HepG2 (cell line): ENCODE results near the gene CFAP69. TPM values are rescaled to one million over a fixed set of nuclear protein-coding genes. Genes with fewer than 3 reads are reported as not detected.

Experiments used
- DMAP1 ChIP-seq: IDR thresholded peaks from 2 replicates; pipeline ENCODE4 v1.6.1; 2016
- HDAC6 ChIP-seq: fragments of 200-600 bp; sonication (generic); IDR thresholded peaks from 2 replicates; pipeline ENCODE4 v1.7.0; 2017; ENCODE audit warnings: mild to moderate bottlenecking, antibody characterized with exemption, low read length, low read depth
- HNF4A ChIP-seq: sonication (generic); formaldehyde crosslinking; IDR thresholded peaks from 2 replicates; pipeline ENCODE4 v1.4.0; 2020; ENCODE audit warnings: missing genetic modification reagents
- KAT7 ChIP-seq: IDR thresholded peaks from 2 replicates; pipeline ENCODE4 v1.6.1; 2018; ENCODE audit warnings: borderline replicate concordance, missing compliant biosample characterization
- KLF15 ChIP-seq: sonication (generic); formaldehyde crosslinking; IDR thresholded peaks from 2 replicates; pipeline ENCODE4 v1.8.1; 2023; ENCODE audit warnings: borderline replicate concordance, mild to moderate bottlenecking, inconsistent platforms, missing genetic modification reagents, mixed read lengths
- MIXL1 ChIP-seq: IDR thresholded peaks from 2 replicates; pipeline ENCODE4 v1.6.1; 2016
- PCBP1 ChIP-seq: fragments of 200-400 bp; formaldehyde crosslinking; IDR thresholded peaks from 2 replicates; pipeline ENCODE4 v1.6.1; 2017; ENCODE audit warnings: mild to moderate bottlenecking, low read depth, low read length, borderline replicate concordance
- PHB2 ChIP-seq: fragments of 450-650 bp; IDR thresholded peaks from 2 replicates; pipeline ENCODE4 v1.6.1; 2018; ENCODE audit not compliant: partially characterized antibody
- PHF21A ChIP-seq: sonication (generic); formaldehyde crosslinking; IDR thresholded peaks from 2 replicates; pipeline ENCODE4 v1.5.0; 2020; ENCODE audit warnings: mild to moderate bottlenecking, missing genetic modification reagents
- RFXAP ChIP-seq: sonication (generic); formaldehyde crosslinking; IDR thresholded peaks from 2 replicates; pipeline ENCODE4 v1.4.0; 2020; ENCODE audit warnings: missing genetic modification reagents, borderline replicate concordance
- SIX4 ChIP-seq: sonication (generic); formaldehyde crosslinking; IDR thresholded peaks from 2 replicates; pipeline ENCODE4 v1.4.0; 2020; ENCODE audit warnings: missing genetic modification reagents
- SOX5 ChIP-seq: IDR thresholded peaks from 2 replicates; pipeline ENCODE4 v1.6.1; 2016; ENCODE audit warnings: borderline replicate concordance
- TAF1 ChIP-seq: sonication (generic); formaldehyde crosslinking; IDR thresholded peaks from 2 replicates; pipeline ENCODE4 v1.4.0; 2020; ENCODE audit warnings: missing genetic modification reagents
- ZNF530 ChIP-seq: sonication (generic); formaldehyde crosslinking; IDR thresholded peaks from 2 replicates; pipeline ENCODE4 v1.5.0; 2020; ENCODE audit warnings: low read depth, mild to moderate bottlenecking, missing genetic modification reagents
- ZNF891 ChIP-seq: sonication (generic); formaldehyde crosslinking; IDR thresholded peaks from 2 replicates; pipeline ENCODE4 v1.5.0; 2020; ENCODE audit warnings: mild to moderate bottlenecking, missing genetic modification reagents
- polyA plus RNA-seq, 8 experiments: library from polyadenylated mRNA; depleted of rRNA in 3 of 8; stranded (reverse) in 7 of 8; unstranded in 1 of 8; fragments of >200 nt; fragmentation: Illumina TruSeq in 4 of 8; extraction: Trizol in 4 of 8; gene quantifications; 2 replicates each; pipeline versions ENCODE4 v1.2.1 to v1.2.3, GENCODE V29; 2011 to 2016; ENCODE audit warnings: low read depth in 4 of 8, missing spikeins in 1 of 8, mixed read lengths in 1 of 8; ENCODE audit not compliant: insufficient read depth in 1 of 8
- total RNA-seq, 5 experiments: library from RNA; depleted of rRNA; stranded (reverse); fragments of >200 nt; fragmentation: Illumina TruSeq; extraction: Trizol; gene quantifications; 2 replicates each; pipeline ENCODE4 v1.2.3, GENCODE V29; 2016; ENCODE audit warnings: low read depth in 1 of 5
- TF ChIP-seq, protein P1 (sequence below): sonication (generic); formaldehyde crosslinking; IDR thresholded peaks from one replicate; pipeline ENCODE4 v1.5.1; 2020; ENCODE audit warnings: mild to moderate bottlenecking, missing genetic modification reagents; ENCODE audit errors: not compliant biosample characterization
- TF ChIP-seq, protein P2 (sequence below): IDR thresholded peaks from 2 replicates; pipeline ENCODE4 v1.6.1; 2016; ENCODE audit warnings: mild to moderate bottlenecking
- TF ChIP-seq, protein P3 (sequence below): sonication (generic); formaldehyde crosslinking; IDR thresholded peaks from 2 replicates; pipeline ENCODE4 v1.4.0; 2020; ENCODE audit warnings: missing genetic modification reagents

Gene CFAP69
- total and polyA plus RNA-seq, 2 of the 13 experiments (the other 11 are each of a cell fraction or from before 2014, with no cell fraction given), result 2.2 to 4.0 TPM

DNA sequence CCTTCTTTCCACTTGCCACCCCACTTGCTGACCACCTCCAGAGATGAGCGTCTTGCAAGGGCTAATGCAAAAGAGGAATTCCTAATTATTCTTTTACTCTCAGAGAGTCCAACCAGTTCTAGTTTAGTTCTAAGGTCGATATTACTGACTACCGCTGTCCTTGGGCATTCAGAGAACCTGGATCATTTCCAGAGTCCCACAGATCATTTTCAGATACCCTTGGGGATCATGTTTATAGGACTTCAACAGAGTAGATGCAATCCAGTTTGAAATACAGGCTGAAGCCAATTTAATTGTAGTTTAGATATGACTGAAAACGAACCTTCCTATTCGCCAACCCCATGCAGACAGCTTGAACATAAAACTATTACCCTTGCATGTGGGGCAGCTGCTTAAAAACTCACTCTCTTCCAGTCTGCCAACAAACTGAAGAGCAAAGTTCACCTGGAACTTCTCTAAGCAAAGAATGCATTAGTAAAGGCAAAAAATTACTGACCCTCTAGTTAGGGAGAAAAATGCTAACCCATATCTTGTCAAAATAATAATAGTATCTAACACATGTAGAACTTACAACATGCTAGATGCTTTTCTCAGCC is 22.4 kb downstream of the CFAP69 start (continued):
- TF ChIP-seq, protein P1, sequence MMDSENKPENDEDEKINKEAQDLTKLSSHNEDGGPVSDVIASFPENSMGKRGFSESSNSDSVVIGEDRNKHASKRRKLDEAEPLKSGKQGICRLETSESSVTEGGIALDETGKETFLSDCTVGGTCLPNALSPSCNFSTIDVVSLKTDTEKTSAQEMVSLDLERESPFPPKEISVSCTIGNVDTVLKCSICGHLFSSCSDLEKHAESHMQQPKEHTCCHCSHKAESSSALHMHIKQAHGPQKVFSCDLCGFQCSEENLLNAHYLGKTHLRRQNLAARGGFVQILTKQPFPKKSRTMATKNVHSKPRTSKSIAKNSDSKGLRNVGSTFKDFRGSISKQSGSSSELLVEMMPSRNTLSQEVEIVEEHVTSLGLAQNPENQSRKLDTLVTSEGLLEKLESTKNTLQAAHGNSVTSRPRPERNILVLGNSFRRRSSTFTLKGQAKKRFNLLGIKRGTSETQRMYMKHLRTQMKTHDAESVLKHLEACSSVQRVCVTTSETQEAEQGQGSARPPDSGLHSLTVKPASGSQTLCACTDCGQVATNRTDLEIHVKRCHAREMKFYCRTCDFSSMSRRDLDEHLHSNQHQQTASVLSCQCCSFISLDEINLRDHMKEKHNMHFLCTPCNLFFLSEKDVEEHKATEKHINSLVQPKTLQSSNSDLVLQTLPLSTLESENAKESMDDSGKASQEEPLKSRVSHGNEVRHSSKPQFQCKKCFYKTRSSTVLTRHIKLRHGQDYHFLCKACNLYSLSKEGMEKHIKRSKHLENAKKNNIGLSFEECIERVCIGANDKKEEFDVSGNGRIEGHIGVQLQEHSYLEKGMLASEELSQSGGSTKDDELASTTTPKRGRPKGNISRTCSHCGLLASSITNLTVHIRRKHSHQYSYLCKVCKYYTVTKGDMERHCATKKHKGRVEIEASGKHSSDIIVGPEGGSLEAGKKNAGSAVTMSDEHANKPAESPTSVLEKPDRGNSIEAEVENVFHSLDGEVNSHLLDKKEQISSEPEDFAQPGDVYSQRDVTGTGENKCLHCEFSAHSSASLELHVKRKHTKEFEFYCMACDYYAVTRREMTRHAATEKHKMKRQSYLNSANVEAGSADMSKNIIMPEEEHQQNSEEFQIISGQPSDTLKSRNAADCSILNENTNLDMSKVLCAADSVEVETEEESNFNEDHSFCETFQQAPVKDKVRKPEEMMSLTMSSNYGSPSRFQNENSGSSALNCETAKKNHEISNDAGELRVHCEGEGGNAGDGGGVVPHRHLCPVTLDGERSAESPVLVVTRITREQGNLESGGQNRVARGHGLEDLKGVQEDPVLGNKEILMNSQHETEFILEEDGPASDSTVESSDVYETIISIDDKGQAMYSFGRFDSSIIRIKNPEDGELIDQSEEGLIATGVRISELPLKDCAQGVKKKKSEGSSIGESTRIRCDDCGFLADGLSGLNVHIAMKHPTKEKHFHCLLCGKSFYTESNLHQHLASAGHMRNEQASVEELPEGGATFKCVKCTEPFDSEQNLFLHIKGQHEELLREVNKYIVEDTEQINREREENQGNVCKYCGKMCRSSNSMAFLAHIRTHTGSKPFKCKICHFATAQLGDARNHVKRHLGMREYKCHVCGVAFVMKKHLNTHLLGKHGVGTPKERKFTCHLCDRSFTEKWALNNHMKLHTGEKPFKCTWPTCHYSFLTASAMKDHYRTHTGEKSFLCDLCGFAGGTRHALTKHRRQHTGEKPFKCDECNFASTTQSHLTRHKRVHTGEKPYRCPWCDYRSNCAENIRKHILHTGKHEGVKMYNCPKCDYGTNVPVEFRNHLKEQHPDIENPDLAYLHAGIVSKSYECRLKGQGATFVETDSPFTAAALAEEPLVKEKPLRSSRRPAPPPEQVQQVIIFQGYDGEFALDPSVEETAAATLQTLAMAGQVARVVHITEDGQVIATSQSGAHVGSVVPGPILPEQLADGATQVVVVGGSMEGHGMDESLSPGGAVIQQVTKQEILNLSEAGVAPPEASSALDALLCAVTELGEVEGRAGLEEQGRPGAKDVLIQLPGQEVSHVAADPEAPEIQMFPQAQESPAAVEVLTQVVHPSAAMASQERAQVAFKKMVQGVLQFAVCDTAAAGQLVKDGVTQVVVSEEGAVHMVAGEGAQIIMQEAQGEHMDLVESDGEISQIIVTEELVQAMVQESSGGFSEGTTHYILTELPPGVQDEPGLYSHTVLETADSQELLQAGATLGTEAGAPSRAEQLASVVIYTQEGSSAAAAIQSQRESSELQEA, result no peak
- TF ChIP-seq, protein P2, sequence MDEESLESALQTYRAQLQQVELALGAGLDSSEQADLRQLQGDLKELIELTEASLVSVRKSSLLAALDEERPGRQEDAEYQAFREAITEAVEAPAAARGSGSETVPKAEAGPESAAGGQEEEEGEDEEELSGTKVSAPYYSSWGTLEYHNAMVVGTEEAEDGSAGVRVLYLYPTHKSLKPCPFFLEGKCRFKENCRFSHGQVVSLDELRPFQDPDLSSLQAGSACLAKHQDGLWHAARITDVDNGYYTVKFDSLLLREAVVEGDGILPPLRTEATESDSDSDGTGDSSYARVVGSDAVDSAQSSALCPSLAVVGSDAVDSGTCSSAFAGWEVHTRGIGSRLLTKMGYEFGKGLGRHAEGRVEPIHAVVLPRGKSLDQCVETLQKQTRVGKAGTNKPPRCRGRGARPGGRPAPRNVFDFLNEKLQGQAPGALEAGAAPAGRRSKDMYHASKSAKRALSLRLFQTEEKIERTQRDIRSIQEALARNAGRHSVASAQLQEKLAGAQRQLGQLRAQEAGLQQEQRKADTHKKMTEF (CRISPR knock-in tag), result 0 out of 2 replicates have a peak, but pooled peaks have one; percentile 14
- no peak for TF ChIP-seq RFXAP (CRISPR knock-in tag)
- no peak for TF ChIP-seq HDAC6
- no peak for TF ChIP-seq PHB2
- no peak for TF ChIP-seq ZNF530 (CRISPR knock-in tag)
- TF ChIP-seq KLF15, result no peak
- no peak for TF ChIP-seq PCBP1
- TF ChIP-seq TAF1, result no peak
- peak; percentile 25; the same call in 1 of the 2 replicates for TF ChIP-seq PHF21A (CRISPR knock-in tag)
- peak; percentile 54; the same call in 1 of the 2 replicates for TF ChIP-seq DMAP1 (CRISPR knock-in tag)
- no peak for TF ChIP-seq ZNF891 (CRISPR knock-in tag)
- TF ChIP-seq SIX4, result no peak
- peak; percentile 80 for TF ChIP-seq HNF4A
- TF ChIP-seq, protein P3, sequence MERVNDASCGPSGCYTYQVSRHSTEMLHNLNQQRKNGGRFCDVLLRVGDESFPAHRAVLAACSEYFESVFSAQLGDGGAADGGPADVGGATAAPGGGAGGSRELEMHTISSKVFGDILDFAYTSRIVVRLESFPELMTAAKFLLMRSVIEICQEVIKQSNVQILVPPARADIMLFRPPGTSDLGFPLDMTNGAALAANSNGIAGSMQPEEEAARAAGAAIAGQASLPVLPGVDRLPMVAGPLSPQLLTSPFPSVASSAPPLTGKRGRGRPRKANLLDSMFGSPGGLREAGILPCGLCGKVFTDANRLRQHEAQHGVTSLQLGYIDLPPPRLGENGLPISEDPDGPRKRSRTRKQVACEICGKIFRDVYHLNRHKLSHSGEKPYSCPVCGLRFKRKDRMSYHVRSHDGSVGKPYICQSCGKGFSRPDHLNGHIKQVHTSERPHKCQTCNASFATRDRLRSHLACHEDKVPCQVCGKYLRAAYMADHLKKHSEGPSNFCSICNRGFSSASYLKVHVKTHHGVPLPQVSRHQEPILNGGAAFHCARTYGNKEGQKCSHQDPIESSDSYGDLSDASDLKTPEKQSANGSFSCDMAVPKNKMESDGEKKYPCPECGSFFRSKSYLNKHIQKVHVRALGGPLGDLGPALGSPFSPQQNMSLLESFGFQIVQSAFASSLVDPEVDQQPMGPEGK (CRISPR knock-in tag), result peak; percentile 12; the same call in 1 of the 2 replicates
- 0 out of 2 replicates have a peak, but pooled peaks have one; percentile 50 for TF ChIP-seq KAT7 (CRISPR knock-in tag)
- TF ChIP-seq MIXL1 (CRISPR knock-in tag), result 0 out of 2 replicates have a peak, but pooled peaks have one; percentile 31
- no peak for TF ChIP-seq SOX5
